GM23248 (cell line): Measurements from ENCODE around the gene TAF3.

Experiments
- EZH2 ChIP-seq: fragments of 200-600 bp; sonication (generic); IDR thresholded peaks from 2 replicates; pipeline ENCODE4 v1.6.1; 2018; ENCODE audit warnings: antibody characterized with exemption, mild to moderate bottlenecking; ENCODE audit not compliant: insufficient read depth, poor library complexity, severe bottlenecking
- EZH2phosphoT487 ChIP-seq: fragments of 200-600 bp; sonication (generic); IDR thresholded peaks from 2 replicates; pipeline ENCODE4 v1.6.1; 2018; ENCODE audit warnings: antibody characterized with exemption, moderate library complexity, mild to moderate bottlenecking, low read depth; ENCODE audit not compliant: insufficient read depth

DNA sequence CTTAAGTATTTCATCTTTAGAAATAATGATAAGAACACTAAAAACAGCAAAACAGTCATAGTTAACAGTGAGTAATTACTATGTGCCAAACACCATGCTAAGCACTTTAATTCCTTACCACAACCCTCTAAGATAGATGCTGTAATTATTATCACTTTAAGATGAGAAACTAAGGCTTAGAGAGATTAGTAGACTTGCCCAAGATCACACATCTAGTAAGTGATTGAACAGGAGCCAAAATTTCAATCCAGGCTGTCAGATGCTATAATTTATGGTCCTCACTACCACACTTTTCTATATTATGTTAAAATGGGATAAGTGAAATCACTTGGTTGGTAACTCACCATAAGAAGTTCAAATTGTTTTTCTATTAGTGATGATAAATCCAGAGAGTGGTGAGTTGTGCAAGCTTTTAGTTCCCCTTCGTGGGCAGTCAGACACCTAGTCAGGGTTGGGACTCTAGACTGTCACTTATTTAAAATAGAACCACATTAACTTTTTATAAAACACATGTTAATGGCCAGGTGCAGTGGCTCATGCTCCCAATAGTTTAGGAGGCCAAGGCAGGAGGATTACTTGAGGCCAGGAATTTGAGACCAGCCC lies 150.3 kb downstream of the TAF3 start:
- no peak for TF ChIP-seq EZH2phosphoT487
- no peak for TF ChIP-seq EZH2
